ENCODE measurements around the gene ZNF560.
"Not testable (repeated sequence)": the region's sequence is repeated elsewhere in the genome, so short reads cannot be mapped to it uniquely, and the experiment has no call there.

DNA sequence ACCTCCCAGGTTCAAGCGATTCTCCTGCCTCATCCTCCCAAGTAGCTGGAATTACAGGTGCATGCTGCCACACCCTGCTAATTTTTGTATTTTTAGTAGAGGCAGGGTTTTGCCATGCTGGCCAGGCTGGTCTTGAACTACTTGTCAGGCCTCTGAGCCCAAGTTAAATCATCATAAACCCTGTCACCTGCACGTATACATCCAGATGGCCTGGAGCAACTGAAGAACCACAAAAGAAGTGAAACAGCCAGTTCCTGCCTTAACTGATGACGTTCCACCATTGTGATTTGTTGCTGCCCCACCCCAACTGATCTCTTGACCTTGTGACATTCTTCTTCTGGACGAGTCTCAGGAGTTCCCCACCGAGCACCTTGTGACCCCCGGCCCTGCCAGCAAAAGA lies 40.8 kb upstream of the ZNF560 start:
- not testable (repeated sequence) for TF ChIP-seq EZH2 (IDR thresholded peaks at IDR 0.05; ENCODE audit: insufficient read depth, poor library complexity, severe bottlenecking); EZH2phosphoT487 (IDR thresholded peaks at IDR 0.05; ENCODE audit: insufficient read depth, low read depth)

Data from GM23248 (cell line).